GM19455 (cell line): Measurements from ENCODE around the gene VASN.

Experiments
- ATAC-seq: cut with Tn5 transposase; IDR thresholded peaks from one replicate; pipeline ENCODE4 v1.9.1; 2021; ENCODE audit not compliant: unreplicated experiment

Gene VASN

DNA sequence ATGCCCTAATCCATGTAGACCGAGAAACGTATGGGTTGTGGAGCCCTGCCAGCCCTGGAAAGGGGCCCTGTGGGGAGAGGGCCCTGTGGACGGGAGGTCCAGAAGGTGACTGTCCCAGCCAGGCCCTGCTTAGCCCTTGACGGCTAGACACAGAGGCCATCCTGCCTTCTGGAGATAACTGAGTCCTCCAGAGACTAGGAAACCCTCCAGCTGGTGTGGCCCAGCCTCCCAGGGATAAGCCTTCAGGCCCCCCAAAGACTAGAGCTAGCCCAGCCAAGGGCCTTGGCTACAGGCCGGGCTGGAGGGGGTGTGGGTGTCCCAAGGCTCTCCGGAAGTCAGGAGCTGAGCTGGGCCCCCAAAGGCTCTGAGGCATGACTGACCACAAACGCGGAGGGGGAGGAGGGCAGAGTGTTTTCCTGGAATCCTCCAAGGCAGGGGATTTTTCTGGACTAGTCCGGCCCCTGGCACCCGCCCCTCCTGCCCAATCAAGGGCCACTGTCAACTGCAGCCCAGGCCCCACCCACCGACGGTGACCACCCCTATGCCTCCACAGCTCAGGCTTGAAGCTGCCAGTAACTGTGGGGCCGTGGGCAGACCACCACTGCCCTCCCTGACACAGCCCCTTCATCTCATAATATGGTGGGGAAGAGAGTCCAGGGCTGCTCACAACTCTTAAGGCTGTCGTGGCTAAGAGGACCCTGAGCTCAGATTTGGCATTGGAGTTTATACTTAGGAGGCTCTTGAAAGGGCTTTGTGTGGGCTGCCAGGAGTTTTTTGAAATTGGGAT, 885 bp upstream of the VASN start:
- no peak for ATAC-seq

GRCh38 chr16:4372001-4372577, 441 bp downstream of the VASN start:
- peak; percentile 34 for ATAC-seq

- ATAC-seq, result no peak
Measured at GRCh38 chr16:4372578-4373355, 1.1 kb downstream of the VASN start.

DNA sequence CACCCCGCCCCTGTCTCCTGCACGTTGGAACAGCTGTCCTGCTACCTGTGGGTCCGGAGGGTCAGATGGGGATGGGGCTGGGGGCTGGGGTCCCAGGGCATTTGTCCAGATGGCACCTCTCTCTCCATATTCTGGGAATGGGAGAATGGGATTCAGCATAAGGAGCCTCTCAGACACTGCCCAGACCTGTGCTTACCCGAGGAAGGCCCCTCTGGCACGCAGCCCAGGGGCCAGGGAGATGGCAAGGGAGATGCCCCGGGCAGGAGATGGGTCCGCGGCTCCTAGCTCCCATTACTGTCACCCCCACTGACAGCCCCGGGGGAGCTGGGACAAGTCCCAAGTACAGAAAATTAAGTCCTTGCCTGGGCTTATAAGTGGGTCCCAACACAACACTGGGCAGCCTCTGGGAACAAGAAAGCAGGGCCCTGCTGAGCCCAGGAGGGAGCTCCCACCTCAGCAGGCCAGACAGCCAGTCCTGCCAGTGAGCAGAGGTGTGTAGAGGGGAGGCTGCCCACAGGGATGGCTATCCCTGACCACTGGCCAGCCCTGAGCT, 1.8 kb downstream of the VASN start:
- ATAC-seq, result no peak

- ATAC-seq, result no peak
Measured at GRCh38 chr16:4373909-4374742, 2.5 kb downstream of the VASN start.

GRCh38 chr16:4375717-4376116, 4.1 kb downstream of the VASN start:
- ATAC-seq, result no peak

DNA sequence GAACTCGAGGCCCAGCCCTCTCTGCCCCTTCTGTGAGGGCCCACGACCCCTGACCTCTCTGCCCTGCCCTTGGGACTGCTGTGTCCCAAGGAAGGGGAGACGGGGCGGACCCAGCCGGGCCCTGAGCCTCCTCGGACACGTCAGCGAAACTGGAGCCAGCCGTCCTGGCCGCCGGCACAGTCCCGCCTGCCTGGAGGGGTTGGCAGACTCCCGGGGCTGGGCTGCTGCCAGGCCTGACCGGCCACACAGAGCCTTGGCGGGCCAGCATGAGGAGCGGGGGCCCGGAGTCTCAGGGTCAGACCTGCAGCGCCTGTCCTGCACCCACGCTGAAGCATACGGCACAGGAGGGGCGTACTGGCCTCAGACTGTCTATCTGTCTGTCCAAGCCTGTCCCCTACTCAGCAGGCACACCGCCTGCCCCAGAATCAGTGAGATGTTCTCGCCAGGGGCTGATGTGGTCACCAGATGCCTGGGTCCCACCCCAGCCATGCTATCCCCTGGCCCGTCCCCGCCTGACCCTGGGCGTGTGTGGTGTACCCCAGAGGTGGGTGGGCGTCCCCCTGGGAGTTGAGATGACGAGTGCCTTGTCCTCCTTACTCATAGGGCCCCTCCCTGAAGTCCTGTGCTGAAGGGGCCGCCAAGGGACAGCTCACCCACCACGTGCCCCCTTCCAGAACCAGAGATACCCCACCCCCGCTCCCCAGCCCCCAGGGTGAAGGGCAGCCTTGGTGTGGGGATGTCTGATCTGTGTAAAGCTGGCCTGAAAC, 4.7 kb downstream of the VASN start:
- ATAC-seq, result no peak

DNA sequence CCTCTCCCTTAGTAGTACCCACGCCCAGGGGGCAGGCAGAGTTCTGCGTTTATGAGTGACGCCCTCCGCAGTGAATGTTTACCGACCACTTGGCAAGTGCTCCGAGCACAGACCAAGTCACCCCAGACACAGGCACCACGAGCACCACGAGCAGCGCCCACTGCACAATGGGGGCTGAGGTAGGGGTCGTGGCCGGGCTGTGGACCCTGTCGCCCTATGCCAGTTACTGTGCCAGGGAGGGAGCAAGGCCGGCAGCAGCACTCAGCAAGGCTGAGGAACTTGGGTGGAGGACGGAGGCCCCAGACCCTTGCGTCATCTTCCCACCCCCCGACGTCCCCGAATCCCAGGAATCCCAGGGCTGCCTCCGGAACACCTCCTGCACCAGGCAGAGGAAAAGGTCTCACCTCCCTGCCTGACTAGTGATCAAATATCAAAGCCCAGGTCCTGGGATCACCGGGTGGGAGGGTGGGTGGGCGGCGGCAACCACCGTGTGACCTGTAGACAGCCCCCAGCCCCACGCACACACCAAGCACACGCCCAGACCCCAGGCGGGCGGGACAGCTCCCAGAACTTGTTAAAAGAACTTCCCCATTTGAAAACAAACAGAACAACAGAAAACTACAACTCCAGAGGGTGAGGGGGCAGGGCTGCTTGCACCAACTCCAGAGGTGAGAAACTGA, 5.4 kb downstream of the VASN start:
- no peak for ATAC-seq

DNA sequence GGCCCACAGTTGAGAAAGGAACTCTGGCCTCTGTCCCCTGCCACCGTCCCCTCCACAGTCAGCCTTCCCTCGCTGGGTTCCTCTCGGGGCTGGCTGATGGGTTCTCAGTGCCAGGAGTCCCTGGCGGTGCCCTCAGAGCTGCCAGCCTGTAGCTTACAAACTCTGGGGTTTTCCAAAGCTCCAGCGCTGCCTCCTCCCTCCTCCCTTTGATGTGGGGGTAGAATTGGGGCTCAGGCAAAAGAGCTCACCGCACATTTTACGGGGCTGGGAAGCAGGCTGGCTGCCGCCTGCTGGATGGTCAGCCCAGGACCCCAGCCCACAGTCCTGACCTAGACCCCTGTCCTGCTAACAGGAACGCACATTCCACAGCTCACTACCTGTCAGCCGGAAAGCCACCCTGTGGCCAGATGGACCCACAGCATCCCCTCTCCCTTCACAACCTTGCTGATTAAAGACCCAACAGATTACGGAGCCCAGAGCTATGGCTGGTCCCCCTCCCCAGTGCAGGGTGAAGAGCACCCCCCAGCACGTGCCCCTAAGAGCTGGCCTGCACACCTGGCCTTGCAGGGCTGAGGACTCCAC, 6.0 kb downstream of the VASN start:
- ATAC-seq, result no peak

GRCh38 chr16:4378161-4378666, 6.6 kb downstream of the VASN start:
- ATAC-seq, result no peak

GRCh38 chr16:4378999-4379690, 7.5 kb downstream of the VASN start:
- no peak for ATAC-seq

DNA sequence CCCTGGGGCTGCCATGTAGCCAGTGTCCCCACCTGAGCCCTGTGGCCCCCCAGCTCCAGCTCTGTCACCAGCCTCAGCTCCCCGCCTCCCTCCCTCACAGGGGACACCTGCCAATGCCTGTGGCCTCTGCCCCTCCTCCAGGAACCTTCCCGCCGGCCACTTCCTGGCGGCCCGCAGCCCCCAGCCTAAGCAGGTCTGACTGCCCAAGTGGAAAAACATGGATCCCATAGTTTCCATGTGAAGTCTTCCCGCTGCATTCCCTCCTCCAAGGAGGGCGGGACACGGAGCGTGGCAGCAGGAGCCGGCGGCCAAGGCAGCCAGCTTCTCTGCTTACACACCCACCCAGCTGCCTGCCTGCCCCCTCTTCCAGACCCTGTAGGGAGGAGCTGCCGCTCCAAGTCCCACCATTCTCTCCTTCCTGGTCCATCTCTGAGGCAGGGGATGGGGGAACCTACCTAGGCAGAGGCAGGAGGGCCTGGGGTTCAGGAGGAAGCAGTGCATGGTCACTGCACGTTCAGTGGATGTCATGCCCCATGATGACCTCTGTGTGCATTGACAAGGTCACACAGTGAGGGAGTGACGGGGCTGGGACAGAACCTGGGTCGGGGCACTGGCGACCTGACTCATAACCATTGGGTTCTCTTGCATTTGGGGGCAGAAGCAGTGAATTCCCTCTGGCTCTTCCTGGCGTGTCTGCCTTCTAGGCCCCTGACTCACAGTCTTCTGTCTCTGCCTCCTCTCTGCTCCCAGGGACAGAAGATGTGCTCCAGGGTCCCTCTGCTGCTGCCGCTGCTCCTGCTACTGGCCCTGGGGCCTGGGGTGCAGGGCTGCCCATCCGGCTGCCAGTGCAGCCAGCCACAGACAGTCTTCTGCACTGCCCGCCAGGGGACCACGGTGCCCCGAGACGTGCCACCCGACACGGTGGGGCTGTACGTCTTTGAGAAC, 8.7 kb downstream of the VASN start:
- no peak for ATAC-seq

DNA sequence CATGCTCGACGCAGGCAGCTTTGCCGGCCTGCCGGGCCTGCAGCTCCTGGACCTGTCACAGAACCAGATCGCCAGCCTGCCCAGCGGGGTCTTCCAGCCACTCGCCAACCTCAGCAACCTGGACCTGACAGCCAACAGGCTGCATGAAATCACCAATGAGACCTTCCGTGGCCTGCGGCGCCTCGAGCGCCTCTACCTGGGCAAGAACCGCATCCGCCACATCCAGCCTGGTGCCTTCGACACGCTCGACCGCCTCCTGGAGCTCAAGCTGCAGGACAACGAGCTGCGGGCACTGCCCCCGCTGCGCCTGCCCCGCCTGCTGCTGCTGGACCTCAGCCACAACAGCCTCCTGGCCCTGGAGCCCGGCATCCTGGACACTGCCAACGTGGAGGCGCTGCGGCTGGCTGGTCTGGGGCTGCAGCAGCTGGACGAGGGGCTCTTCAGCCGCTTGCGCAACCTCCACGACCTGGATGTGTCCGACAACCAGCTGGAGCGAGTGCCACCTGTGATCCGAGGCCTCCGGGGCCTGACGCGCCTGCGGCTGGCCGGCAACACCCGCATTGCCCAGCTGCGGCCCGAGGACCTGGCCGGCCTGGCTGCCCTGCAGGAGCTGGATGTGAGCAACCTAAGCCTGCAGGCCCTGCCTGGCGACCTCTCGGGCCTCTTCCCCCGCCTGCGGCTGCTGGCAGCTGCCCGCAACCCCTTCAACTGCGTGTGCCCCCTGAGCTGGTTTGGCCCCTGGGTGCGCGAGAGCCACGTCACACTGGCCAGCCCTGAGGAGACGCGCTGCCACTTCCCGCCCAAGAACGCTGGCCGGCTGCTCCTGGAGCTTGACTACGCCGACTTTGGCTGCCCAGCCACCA, 9.7 kb downstream of the VASN start:
- ATAC-seq, result no peak

- ATAC-seq, result no peak
Measured at GRCh38 chr16:4381935-4382794, 10.5 kb downstream of the VASN start.

- ATAC-seq, result no peak
Measured at GRCh38 chr16:4382795-4383357, 11.2 kb downstream of the VASN start.
